PC-9 (cell line): ENCODE data around the gene GNAI1. TPM values are rescaled to one million over a fixed set of nuclear protein-coding genes. Genes with fewer than 3 reads are reported as not detected.

ENCODE experiments used
- BruUV-seq: library from RNA; stranded (reverse); fragments of 400-500 nt; replicated peaks from 2 replicates; lab custom pipeline; 2021; lab: Mats Ljungman, UMichigan
- CTCF ChIA-PET: fragments of 300-600 bp; sonication (Branson Sonifier 250); formaldehyde crosslinking; loops from one replicate; lab custom pipeline; 2022; ENCODE audit warnings: antibody characterized with exemption; lab: Charles Lee
- POLR2A ChIA-PET: fragments of 300-600 bp; sonication (Branson Sonifier 250); formaldehyde crosslinking; loops from one replicate; lab custom pipeline; 2022; ENCODE audit warnings: antibody characterized with exemption; ENCODE audit not compliant: unreplicated experiment; lab: Charles Lee
- DNase-seq, 2 experiments: peaks; one replicate each; pipeline versions ENCODE4 v3.0.0 to v3.0.0-alpha.2; 2015 to 2022; ENCODE audit warnings: mixed read lengths in 1 of 2
- H2AFZ ChIP-seq: fragments of 200-600 bp; sonication (generic); 2 replicates; pipeline ENCODE4 v1.8.1; 2017; ENCODE audit warnings: antibody characterized with exemption
- H3F3A ChIP-seq: fragments of 200-600 bp; sonication (generic); 2 replicates; pipeline ENCODE4 v1.8.1; 2017; ENCODE audit warnings: antibody characterized with exemption, mild to moderate bottlenecking, low read depth; ENCODE audit not compliant: insufficient read depth
- H3K27ac ChIP-seq: fragments of 200-600 bp; sonication (generic); 2 replicates; pipeline ENCODE4 v1.6.1; 2016; ENCODE audit warnings: mixed run types
- H3K27me3 ChIP-seq: fragments of 200-600 bp; sonication (generic); 2 replicates; pipeline ENCODE4 v1.6.1; 2016; ENCODE audit warnings: low read depth, mixed run types; ENCODE audit not compliant: insufficient read depth
- H3K36me3 ChIP-seq: fragments of 200-600 bp; sonication (generic); 2 replicates; pipeline ENCODE4 v1.6.1; 2016; ENCODE audit warnings: low read depth, mixed run types
- H3K4me1 ChIP-seq: fragments of 200-600 bp; sonication (generic); replicated peaks from 2 replicates; pipeline ENCODE4 v1.6.1; 2016; ENCODE audit warnings: mixed run types; ENCODE audit not compliant: insufficient read depth
- H3K4me2 ChIP-seq: fragments of 200-600 bp; sonication (generic); 2 replicates; pipeline ENCODE4 v1.6.1; 2017; ENCODE audit warnings: mixed run types
- H3K4me3 ChIP-seq: fragments of 200-600 bp; sonication (generic); 2 replicates; pipeline ENCODE4 v1.6.1; 2016; ENCODE audit warnings: mixed run types
- H3K79me2 ChIP-seq: fragments of 200-600 bp; sonication (generic); 2 replicates; pipeline ENCODE4 v1.6.1; 2017; ENCODE audit warnings: low read depth, mixed run types
- H3K9me2 ChIP-seq: fragments of 200-600 bp; sonication (generic); 2 replicates; pipeline ENCODE4 v1.8.1; 2017; ENCODE audit warnings: mild to moderate bottlenecking; ENCODE audit not compliant: insufficient read depth
- H3K9me3 ChIP-seq: fragments of 200-600 bp; sonication (generic); 2 replicates; pipeline ENCODE4 v1.8.1; 2016; ENCODE audit warnings: low read depth; ENCODE audit not compliant: insufficient read depth
- H4K20me1 ChIP-seq: fragments of 200-600 bp; sonication (generic); 2 replicates; pipeline ENCODE4 v1.8.1; 2017; ENCODE audit not compliant: insufficient read depth
- EZH2 ChIP-seq: fragments of 200-600 bp; sonication (generic); IDR thresholded peaks from 2 replicates; pipeline ENCODE4 v1.8.0; 2017; ENCODE audit warnings: antibody characterized with exemption, low read depth
- intact Hi-C: fragments of 100-400 bp; cut with micrococcal nuclease; formaldehyde crosslinking; loops from one replicate; pipeline ENCODE4 v1.10.0; 2022; ENCODE audit not compliant: unreplicated experiment
- total RNA-seq: library from RNA; stranded (reverse); gene quantifications from 2 replicates; pipeline ENCODE4 v1.2.3, GENCODE V29; 2021
- TF ChIP-seq, protein P1 (sequence below): fragments of 200-600 bp; sonication (generic); conservative IDR thresholded peaks from 2 replicates; pipeline ENCODE4 v1.6.1; 2017; ENCODE audit warnings: mixed run types, antibody characterized with exemption, mild to moderate bottlenecking, moderate library complexity

GNAI1 gene
- total RNA-seq, 1 experiment from 2014 or later: 16.8 TPM

DNA sequence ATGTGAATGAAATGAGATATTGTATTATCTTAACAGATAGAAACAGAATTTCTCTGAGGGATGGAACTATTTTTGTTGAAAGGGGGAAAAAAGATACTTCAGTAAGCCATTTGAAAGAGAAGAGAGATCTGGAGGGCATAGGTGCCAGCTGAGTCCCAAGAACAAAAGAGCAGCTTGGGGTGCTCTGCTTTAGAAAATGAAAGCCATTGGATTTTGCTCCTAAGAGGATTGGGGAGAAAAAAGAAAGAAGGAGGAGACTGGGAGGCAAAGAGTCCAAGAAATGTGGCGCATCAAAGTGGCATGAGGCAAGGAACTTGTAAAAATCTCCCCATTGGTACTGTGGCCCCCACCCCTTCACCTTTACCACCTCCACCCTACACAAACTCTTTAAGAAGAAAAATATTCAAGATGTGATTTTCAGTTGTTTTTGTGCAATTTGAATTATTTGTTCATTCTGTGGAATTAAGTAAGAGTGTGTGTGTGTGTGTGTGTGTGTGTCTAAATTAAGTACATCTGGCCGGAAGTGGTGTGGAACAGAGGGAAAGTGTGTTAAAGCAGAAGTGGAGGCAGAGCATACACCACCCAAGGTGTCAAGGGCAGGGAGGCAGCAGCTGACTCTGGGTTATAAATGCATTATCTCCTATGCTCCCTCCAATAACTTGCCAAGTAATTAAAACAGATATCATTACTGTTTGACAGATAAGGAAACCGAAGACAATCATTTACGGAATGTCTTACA, 9.9 kb upstream of the GNAI1 start:
- no peak overlapping the region for H3K4me2 ChIP-seq
- CTCF ChIA-PET: no interaction called here
- BruUV-seq: no TSS peak
- H3K27ac ChIP-seq: no peak overlapping the region
- no peaks in the 10 kb centered on the region for H3K9me3 ChIP-seq
- H3K27me3 ChIP-seq: no peaks in the 10 kb centered on the region
- H2AFZ ChIP-seq: no peak overlapping the region
- no peaks in the 10 kb centered on the region for H3K4me1 ChIP-seq
- POLR2A ChIA-PET: no interaction called here
- no peak overlapping the region for H3K4me3 ChIP-seq
- no peaks in the 10 kb centered on the region for H3K79me2 ChIP-seq
- H3K9me2 ChIP-seq: no peaks in the 10 kb centered on the region
- DNase-seq: no peak
- no peaks in the 10 kb centered on the region for H3F3A ChIP-seq
- H4K20me1 ChIP-seq: no peaks in the 10 kb centered on the region
- TF ChIP-seq, protein P1, sequence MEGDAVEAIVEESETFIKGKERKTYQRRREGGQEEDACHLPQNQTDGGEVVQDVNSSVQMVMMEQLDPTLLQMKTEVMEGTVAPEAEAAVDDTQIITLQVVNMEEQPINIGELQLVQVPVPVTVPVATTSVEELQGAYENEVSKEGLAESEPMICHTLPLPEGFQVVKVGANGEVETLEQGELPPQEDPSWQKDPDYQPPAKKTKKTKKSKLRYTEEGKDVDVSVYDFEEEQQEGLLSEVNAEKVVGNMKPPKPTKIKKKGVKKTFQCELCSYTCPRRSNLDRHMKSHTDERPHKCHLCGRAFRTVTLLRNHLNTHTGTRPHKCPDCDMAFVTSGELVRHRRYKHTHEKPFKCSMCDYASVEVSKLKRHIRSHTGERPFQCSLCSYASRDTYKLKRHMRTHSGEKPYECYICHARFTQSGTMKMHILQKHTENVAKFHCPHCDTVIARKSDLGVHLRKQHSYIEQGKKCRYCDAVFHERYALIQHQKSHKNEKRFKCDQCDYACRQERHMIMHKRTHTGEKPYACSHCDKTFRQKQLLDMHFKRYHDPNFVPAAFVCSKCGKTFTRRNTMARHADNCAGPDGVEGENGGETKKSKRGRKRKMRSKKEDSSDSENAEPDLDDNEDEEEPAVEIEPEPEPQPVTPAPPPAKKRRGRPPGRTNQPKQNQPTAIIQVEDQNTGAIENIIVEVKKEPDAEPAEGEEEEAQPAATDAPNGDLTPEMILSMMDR: no peak
- intact Hi-C loops: no loop called here
- H3K36me3 ChIP-seq: no peaks in the 10 kb centered on the region

DNA sequence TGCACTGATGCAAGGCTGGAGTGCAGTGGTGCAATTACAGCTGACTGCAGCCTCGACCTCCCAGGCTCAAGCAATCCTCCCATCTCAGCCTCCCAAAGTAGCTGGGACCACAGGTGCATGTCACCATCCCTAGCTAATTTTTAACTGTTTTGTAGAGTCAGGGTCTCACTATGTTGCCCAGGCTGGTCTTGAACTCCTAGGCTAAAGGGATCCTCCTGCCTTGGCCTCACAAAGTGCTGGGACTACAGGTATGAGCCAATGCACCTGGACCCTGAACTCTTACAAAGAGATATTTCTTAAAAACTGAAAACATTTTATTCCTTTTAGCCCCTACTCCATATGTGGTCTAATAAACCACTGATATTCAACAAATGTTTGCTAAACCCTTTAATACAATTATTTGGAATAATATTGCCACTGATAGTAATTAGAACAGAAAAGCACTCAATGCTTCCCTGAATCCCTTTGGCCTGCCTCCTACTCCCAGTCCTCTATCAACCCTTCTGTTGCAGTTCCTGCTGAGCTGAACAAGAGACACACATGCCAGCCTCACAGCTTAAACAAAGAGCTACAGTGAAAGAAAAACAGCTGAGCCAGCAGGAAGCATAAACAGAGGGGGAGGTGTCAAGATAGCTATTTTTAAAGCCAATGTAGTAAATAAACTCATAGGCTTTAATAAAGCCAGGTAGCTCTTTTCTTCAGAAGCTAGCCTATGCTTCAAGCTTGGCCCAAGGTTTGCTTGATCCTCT, 7.0 kb upstream of the GNAI1 start:
- Histone ChIP-seq H3K9me3 (no peaks in the 10 kb centered on the region), H3K36me3 (no peaks in the 10 kb centered on the region), H3K27me3 (no peaks in the 10 kb centered on the region), H3K27ac (no peak overlapping the region), H3F3A (no peaks in the 10 kb centered on the region), H3K9me2 (no peaks in the 10 kb centered on the region), H2AFZ (no peak overlapping the region), H3K4me2 (no peak overlapping the region), H3K4me1 (no peaks in the 10 kb centered on the region), H3K4me3 (no peak overlapping the region), H3K79me2 (no peaks in the 10 kb centered on the region), H4K20me1 (no peaks in the 10 kb centered on the region)
- no peak for DNase-seq
- BruUV-seq: no TSS peak
- CTCF ChIA-PET: interaction anchor here (0.6 kb wide), 2 partner anchors 1033 to 1157 kb away, joined by 3 read pairs; no protein-coding TSS in a partner anchor
- TF ChIP-seq EZH2: no peak
- TF ChIP-seq, protein P1: no peak
- POLR2A ChIA-PET: no interaction called here
- intact Hi-C loops: no loop called here

DNA sequence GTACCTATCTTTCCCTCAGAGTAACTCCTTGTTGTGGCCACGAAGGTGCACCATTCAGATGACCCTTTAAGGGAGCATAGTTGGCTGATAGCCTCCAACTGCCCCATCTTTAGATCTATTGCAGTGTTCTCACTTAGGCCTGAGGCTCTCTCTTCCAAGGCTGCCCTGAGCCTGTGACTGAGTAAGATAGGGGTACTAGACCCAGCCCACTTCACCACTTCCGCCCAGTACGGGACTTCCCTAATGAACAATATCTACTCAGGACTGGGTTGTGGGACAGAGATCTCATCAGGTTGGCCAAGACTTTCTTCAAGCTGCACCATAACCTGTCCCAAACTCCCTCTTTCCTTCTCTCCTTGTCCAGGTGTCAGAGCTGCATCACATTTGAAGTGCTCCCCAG, 5.7 kb upstream of the GNAI1 start:
- Histone ChIP-seq H3K9me3 (no peaks in the 10 kb centered on the region), H2AFZ (no peak overlapping the region), H3K9me2 (no peaks in the 10 kb centered on the region), H3K4me1 (no peaks in the 10 kb centered on the region), H3K27me3 (no peaks in the 10 kb centered on the region), H3K4me2 (no peak overlapping the region), H4K20me1 (no peaks in the 10 kb centered on the region), H3K4me3 (no peak overlapping the region), H3K79me2 (no peaks in the 10 kb centered on the region), H3K27ac (no peak overlapping the region), H3F3A (peaks cover 6% of the 10 kb centered on the region; the same call in 1 of the 2 replicates), H3K36me3 (no peaks in the 10 kb centered on the region)
- CTCF ChIA-PET: no interaction called here
- intact Hi-C loops: no loop called here
- no peak for TF ChIP-seq EZH2
- TF ChIP-seq, protein P1: no peak
- POLR2A ChIA-PET: no interaction called here
- no TSS peak for BruUV-seq
- no peak for DNase-seq
